DND-41 (cell line): Measurements from ENCODE around the gene ZSWIM6.

Source experiments
- EZH2 ChIP-seq: IDR thresholded peaks from 3 replicates; pipeline ENCODE4 v1.6.1; 2012; ENCODE audit warnings: borderline replicate concordance, low read depth, mild to moderate bottlenecking, moderate library complexity, low read length, inconsistent platforms; ENCODE audit not compliant: severe bottlenecking
- TF ChIP-seq, protein P1 (sequence below): IDR thresholded peaks from 2 replicates; pipeline ENCODE4 v1.5.1; 2012; ENCODE audit warnings: borderline replicate concordance, low read length, moderate library complexity, mild to moderate bottlenecking; ENCODE audit not compliant: poor library complexity, severe bottlenecking; ENCODE audit errors: extremely low read depth

DNA sequence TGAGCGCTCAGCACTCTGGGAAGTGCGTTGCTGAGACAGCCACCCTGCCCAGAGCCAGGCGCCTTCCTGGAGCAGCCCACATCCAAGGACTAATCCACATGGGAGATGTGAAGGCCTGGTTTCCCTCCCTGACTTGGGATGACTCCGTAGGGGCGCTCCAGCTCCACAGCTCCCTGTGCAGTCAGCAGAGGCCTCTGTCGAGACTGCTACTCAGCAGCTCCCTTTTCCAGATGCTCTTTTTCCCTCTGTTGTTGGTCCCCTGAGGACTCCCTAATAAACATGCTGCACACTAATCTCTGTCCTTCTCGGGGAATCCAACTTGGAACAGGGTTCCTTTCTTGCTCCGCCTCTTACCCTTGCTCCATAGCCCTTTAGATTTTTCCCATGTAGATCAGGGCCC is 237.3 kb downstream of the ZSWIM6 start:
- TF ChIP-seq, protein P1, sequence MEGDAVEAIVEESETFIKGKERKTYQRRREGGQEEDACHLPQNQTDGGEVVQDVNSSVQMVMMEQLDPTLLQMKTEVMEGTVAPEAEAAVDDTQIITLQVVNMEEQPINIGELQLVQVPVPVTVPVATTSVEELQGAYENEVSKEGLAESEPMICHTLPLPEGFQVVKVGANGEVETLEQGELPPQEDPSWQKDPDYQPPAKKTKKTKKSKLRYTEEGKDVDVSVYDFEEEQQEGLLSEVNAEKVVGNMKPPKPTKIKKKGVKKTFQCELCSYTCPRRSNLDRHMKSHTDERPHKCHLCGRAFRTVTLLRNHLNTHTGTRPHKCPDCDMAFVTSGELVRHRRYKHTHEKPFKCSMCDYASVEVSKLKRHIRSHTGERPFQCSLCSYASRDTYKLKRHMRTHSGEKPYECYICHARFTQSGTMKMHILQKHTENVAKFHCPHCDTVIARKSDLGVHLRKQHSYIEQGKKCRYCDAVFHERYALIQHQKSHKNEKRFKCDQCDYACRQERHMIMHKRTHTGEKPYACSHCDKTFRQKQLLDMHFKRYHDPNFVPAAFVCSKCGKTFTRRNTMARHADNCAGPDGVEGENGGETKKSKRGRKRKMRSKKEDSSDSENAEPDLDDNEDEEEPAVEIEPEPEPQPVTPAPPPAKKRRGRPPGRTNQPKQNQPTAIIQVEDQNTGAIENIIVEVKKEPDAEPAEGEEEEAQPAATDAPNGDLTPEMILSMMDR, result no peak
- TF ChIP-seq EZH2, result no peak
